ENCODE data around the gene TUBD1.
"Not testable (repeated sequence)": the region's sequence is repeated elsewhere in the genome, so short reads cannot be mapped to it uniquely, and the experiment has no call there.

TUBD1 gene

GRCh38 chr17:59892924-59893675, at the start of gene TUBD1, which contains the start of gene RPS6KB1:
TSS of gene TUBD1 (minus strand) at chr17:59892943. CDS start at chr17:59891002, 1,941 bp downstream.
TSS of gene RPS6KB1 (plus strand) at chr17:59893121. CDS start at chr17:59893185, 64 bp downstream.
- peak; percentile 99 for DNase-seq

GRCh38 chr17:59941131-59941530, 48.4 kb upstream of the TUBD1 start:
- DNase-seq: no peak

- DNase-seq: not testable (repeated sequence)
These were observed 48.0 kb upstream of the TUBD1 start for GRCh38 chr17:59940697-59941096.

- not testable (repeated sequence) for DNase-seq
These were observed 40.6 kb upstream of the TUBD1 start for GRCh38 chr17:59933317-59933716.

- not testable (repeated sequence) for DNase-seq
These were observed 38.0 kb upstream of the TUBD1 start for GRCh38 chr17:59930768-59931167.

- not testable (repeated sequence) for DNase-seq
These were observed 37.4 kb upstream of the TUBD1 start for GRCh38 chr17:59930121-59930520.

- DNase-seq: not testable (repeated sequence)
These were observed 27.9 kb upstream of the TUBD1 start for GRCh38 chr17:59920637-59921036.

- DNase-seq: no peak
These were observed 23.7 kb upstream of the TUBD1 start for GRCh38 chr17:59916446-59916845.

GRCh38 chr17:59914274-59914854, 21.6 kb upstream of the TUBD1 start:
- peak; percentile 16 to 54 for DNase-seq

GRCh38 chr17:59907467-59907866, 14.7 kb upstream of the TUBD1 start:
- DNase-seq: no peak

- DNase-seq: no peak
These were observed 10.7 kb upstream of the TUBD1 start for GRCh38 chr17:59903455-59903854.

- no peak for DNase-seq
These were observed 8.9 kb upstream of the TUBD1 start for GRCh38 chr17:59901604-59902003.

GRCh38 chr17:59899099-59899498, 6.4 kb upstream of the TUBD1 start:
- no peak for DNase-seq

GRCh38 chr17:59897090-59897489, 4.3 kb upstream of the TUBD1 start:
- DNase-seq: no peak

GRCh38 chr17:59893676-59894100, 945 bp upstream of the TUBD1 start:
- DNase-seq: peak; percentile 28 to 37

- DNase-seq: no peak
These were observed 356 bp downstream of the TUBD1 start for GRCh38 chr17:59892251-59892923.

GRCh38 chr17:59890720-59891119, 2.0 kb downstream of the TUBD1 start:
- DNase-seq: no peak

GRCh38 chr17:59888145-59888750, 4.5 kb downstream of the TUBD1 start:
- no peak for DNase-seq

GRCh38 chr17:59884861-59885260, 7.9 kb downstream of the TUBD1 start:
- DNase-seq: no peak

- DNase-seq: no peak
These were observed 14.1 kb downstream of the TUBD1 start for GRCh38 chr17:59878624-59879023.

- no peak for DNase-seq
These were observed 14.8 kb downstream of the TUBD1 start for GRCh38 chr17:59877965-59878364.

GRCh38 chr17:59876107-59876506, 16.6 kb downstream of the TUBD1 start:
- no peak for DNase-seq

GRCh38 chr17:59874376-59874775, 18.4 kb downstream of the TUBD1 start:
- DNase-seq: no peak
